Measurements from ENCODE around the gene TMEM117. TPM values are rescaled to one million over a fixed set of nuclear protein-coding genes. Genes with fewer than 3 reads are reported as not detected.

TMEM117 gene
- total RNA-seq, 2 donors from 2014 or later: 0.79 to 1.4 TPM

- Histone ChIP-seq H3K9ac (ENCODE audit: extremely low read depth, low read length, poor library complexity, severe bottlenecking) (no peak overlapping the region), H3K27ac (ENCODE audit: low read depth, low read length) (no peak overlapping the region), H3K27me3 (ENCODE audit: control insufficient read depth, insufficient read depth, low read length, poor library complexity, severe bottlenecking) (no peaks in the 10 kb centered on the region), H3K9me3 (ENCODE audit: control insufficient read depth, low read length) (no peaks in the 10 kb centered on the region), H3K36me3 (ENCODE audit: control insufficient read depth, insufficient read depth, low read length) (no peaks in the 10 kb centered on the region), H3K4me1 (ENCODE audit: control insufficient read depth, insufficient read depth, low read length) (no peaks in the 10 kb centered on the region), H3K4me3 (ENCODE audit: low read length) (no peak overlapping the region)
- no peaks in the 10 kb centered on the region for H3K9me3 Mint-ChIP-seq
- no peak overlapping the region for H3K27ac Mint-ChIP-seq
- no peak overlapping the region for H3K4me3 Mint-ChIP-seq
- DNase-seq: no peak
- no peak for TF ChIP-seq CTCF (conservative IDR thresholded peaks at IDR 0.05)
- peaks cover 12% of the 10 kb centered on the region for H3K27me3 Mint-ChIP-seq (ENCODE audit: insufficient read depth)
- 89 to 92% methylated on average over 2 of the region's 2 CpGs for WGBS, 2 experiments (ENCODE audit: insufficient coverage in 1 of 2, insufficient read length in 1 of 2)
- H3K36me3 Mint-ChIP-seq (ENCODE audit: low read depth): no peaks in the 10 kb centered on the region
- H3K4me1 Mint-ChIP-seq: peaks cover 4% of the 10 kb centered on the region
These were observed 23.8 kb upstream of the TMEM117 start for GRCh38 chr12:43812057-43812456.

- 95 to 100% methylated on average over 2 to 4 of the region's 4 CpGs for WGBS, 2 experiments (ENCODE audit: insufficient coverage in 1 of 2, insufficient read length in 1 of 2)
- no peak overlapping the region for H3K4me3 ChIP-seq (ENCODE audit: low read length)
- no peak overlapping the region for H3K9ac ChIP-seq (ENCODE audit: extremely low read depth, low read length, poor library complexity, severe bottlenecking)
- Mint-ChIP-seq H3K4me1 (peaks cover 4% of the 10 kb centered on the region), H3K36me3 (ENCODE audit: low read depth) (no peaks in the 10 kb centered on the region), H3K27ac (no peak overlapping the region), H3K4me3 (no peak overlapping the region), H3K27me3 (ENCODE audit: insufficient read depth) (peaks cover 12% of the 10 kb centered on the region), H3K9me3 (no peaks in the 10 kb centered on the region)
- H3K27ac ChIP-seq (ENCODE audit: low read depth, low read length): no peak overlapping the region
- H3K4me1 ChIP-seq (ENCODE audit: control insufficient read depth, insufficient read depth, low read length): no peaks in the 10 kb centered on the region
- TF ChIP-seq CTCF (conservative IDR thresholded peaks at IDR 0.05): no peak
- no peak for DNase-seq
- H3K27me3 ChIP-seq (ENCODE audit: control insufficient read depth, insufficient read depth, low read length, poor library complexity, severe bottlenecking): no peaks in the 10 kb centered on the region
- H3K9me3 ChIP-seq (ENCODE audit: control insufficient read depth, low read length): no peaks in the 10 kb centered on the region
- no peaks in the 10 kb centered on the region for H3K36me3 ChIP-seq (ENCODE audit: control insufficient read depth, insufficient read depth, low read length)
These were observed 23.0 kb upstream of the TMEM117 start for GRCh38 chr12:43812926-43813325.

- no peaks in the 10 kb centered on the region for H3K9me3 Mint-ChIP-seq
- H3K27me3 Mint-ChIP-seq (ENCODE audit: insufficient read depth): peaks cover 5% of the 10 kb centered on the region
- 93 to 95% methylated on average over 3 of the region's 3 CpGs for WGBS, 2 experiments (ENCODE audit: insufficient coverage in 1 of 2, insufficient read length in 1 of 2)
- TF ChIP-seq CTCF (conservative IDR thresholded peaks at IDR 0.05): no peak
- H3K4me1 Mint-ChIP-seq: peaks cover 4% of the 10 kb centered on the region
- Histone ChIP-seq H3K36me3 (ENCODE audit: control insufficient read depth, insufficient read depth, low read length) (no peaks in the 10 kb centered on the region), H3K27me3 (ENCODE audit: control insufficient read depth, insufficient read depth, low read length, poor library complexity, severe bottlenecking) (no peaks in the 10 kb centered on the region), H3K9me3 (ENCODE audit: control insufficient read depth, low read length) (no peaks in the 10 kb centered on the region), H3K9ac (ENCODE audit: extremely low read depth, low read length, poor library complexity, severe bottlenecking) (no peak overlapping the region), H3K4me1 (ENCODE audit: control insufficient read depth, insufficient read depth, low read length) (no peaks in the 10 kb centered on the region), H3K4me3 (ENCODE audit: low read length) (no peak overlapping the region), H3K27ac (ENCODE audit: low read depth, low read length) (no peak overlapping the region)
- H3K27ac Mint-ChIP-seq: no peak overlapping the region
- no peak for DNase-seq
- H3K36me3 Mint-ChIP-seq (ENCODE audit: low read depth): no peaks in the 10 kb centered on the region
- no peak overlapping the region for H3K4me3 Mint-ChIP-seq
These were observed 20.5 kb upstream of the TMEM117 start for GRCh38 chr12:43815416-43815815.

All from endodermal cell (in vitro differentiated cells).